Stimulated activated CD8-positive, alpha-beta memory T cell treated with anti-CD3 and anti-CD28 coated beads, Interleukin-4, amount 100 ng/mL, for 4 hours (primary cell): ENCODE results near the gene LRRIQ3.

Source experiments
- DNase-seq, 2 donors: peaks; one replicate each; pipeline ENCODE4 v3.0.0-alpha.2; 2020; ENCODE audit warnings: low read depth in 2 of 2, low spot score in 1 of 2

The LRRIQ3 gene

GRCh38 chr1:74113333-74113732 is 84.6 kb downstream of the LRRIQ3 start:
- no peak for DNase-seq

- no peak for DNase-seq
Observed at GRCh38 chr1:74107394-74107793, 90.6 kb downstream of the LRRIQ3 start.

- DNase-seq: no peak
Observed at GRCh38 chr1:74091371-74091770, 106.6 kb downstream of the LRRIQ3 start.

- DNase-seq: no peak
Observed at GRCh38 chr1:74083128-74083527, 114.8 kb downstream of the LRRIQ3 start.

GRCh38 chr1:74065081-74065480 is 132.9 kb downstream of the LRRIQ3 start:
- DNase-seq: no peak

- DNase-seq: no peak
Observed at GRCh38 chr1:74057719-74058118, 140.3 kb downstream of the LRRIQ3 start.

GRCh38 chr1:74053407-74053806 is 144.6 kb downstream of the LRRIQ3 start:
- DNase-seq: no peak

GRCh38 chr1:74050386-74050785 is 147.6 kb downstream of the LRRIQ3 start:
- no peak for DNase-seq

- DNase-seq: no peak
Observed at GRCh38 chr1:74038042-74038441, 159.9 kb downstream of the LRRIQ3 start.

GRCh38 chr1:74012583-74012982 is 185.4 kb downstream of the LRRIQ3 start:
- no peak for DNase-seq

GRCh38 chr1:74011736-74012135 is 186.2 kb downstream of the LRRIQ3 start:
- no peak for DNase-seq

GRCh38 chr1:74010206-74010605 is 187.8 kb downstream of the LRRIQ3 start:
- DNase-seq: no peak

- no peak for DNase-seq
Observed at GRCh38 chr1:74005533-74005932, 192.4 kb downstream of the LRRIQ3 start.

- no peak for DNase-seq
Observed at GRCh38 chr1:74003806-74004205, 194.2 kb downstream of the LRRIQ3 start.

GRCh38 chr1:73998348-73998959 is 199.5 kb downstream of the LRRIQ3 start:
- DNase-seq: no peak

GRCh38 chr1:73980324-73981040 is 217.5 kb downstream of the LRRIQ3 start:
- DNase-seq: no peak

- DNase-seq: no peak
Observed at GRCh38 chr1:73979684-73980083, 218.3 kb downstream of the LRRIQ3 start.

- no peak for DNase-seq
Observed at GRCh38 chr1:73978964-73979363, 219.0 kb downstream of the LRRIQ3 start.
